ENCODE data around the gene RFLNA.

- TF ChIP-seq CTCF (IDR thresholded peaks at IDR 0.05) (no peak), POLR2A (IDR thresholded peaks at IDR 0.05) (no peak)
Measured at GRCh38 chr12:124296295-124296915, 1.5 kb downstream of the RFLNA start.
